Activated CD8-positive, alpha-beta T cell treated with anti-CD3 and anti-CD28 coated beads, Interleukin-2, amount 10 ng/mL, durations not matched to agents 7 days and 5 days (primary cell): Measurements from ENCODE around the gene RPS28. TPM values are rescaled to one million over a fixed set of nuclear protein-coding genes. Genes with fewer than 3 reads are reported as not detected.

Experiments
- ATAC-seq: fragments of 150-1000 bp; cut with Tn5 transposase; one replicate; pipeline ENCODE4 v1.10.0; 2021; ENCODE audit warnings: moderate library complexity
- CTCF ChIA-PET: fragments of 350-600 bp; sonication (Branson Sonifier 250); formaldehyde crosslinking; loops from one replicate; lab custom pipeline; 2021; ENCODE audit warnings: antibody characterized with exemption; lab: Charles Lee
- POLR2A ChIA-PET: fragments of 350-600 bp; sonication (Branson Sonifier 250); formaldehyde crosslinking; loops from one replicate; lab custom pipeline; 2021; ENCODE audit warnings: antibody characterized with exemption; lab: Charles Lee
- DNase-seq: peaks from one replicate; pipeline ENCODE4 v3.0.0-alpha.2; 2020
- H3K27ac Mint-ChIP-seq: one replicate; pipeline ENCODE4 v1.8.0; 2021; ENCODE audit warnings: mild to moderate bottlenecking, mixed read lengths
- H3K27me3 Mint-ChIP-seq: one replicate; pipeline ENCODE4 v1.8.0; 2021; ENCODE audit warnings: low read depth, mixed read lengths
- H3K36me3 Mint-ChIP-seq: one replicate; pipeline ENCODE4 v1.8.0; 2021; ENCODE audit warnings: low read depth, mixed read lengths
- H3K4me1 Mint-ChIP-seq: one replicate; pipeline ENCODE4 v1.8.0; 2021; ENCODE audit warnings: low read depth, mixed read lengths
- H3K4me3 Mint-ChIP-seq: one replicate; pipeline ENCODE4 v1.8.0; 2021; ENCODE audit warnings: mild to moderate bottlenecking, mixed read lengths
- H3K9me3 Mint-ChIP-seq: one replicate; pipeline ENCODE4 v1.8.0; 2022; ENCODE audit warnings: mixed read lengths; ENCODE audit not compliant: insufficient read depth
- total RNA-seq, 2 experiments: library from RNA; stranded (reverse); gene quantifications; one replicate each; pipeline ENCODE4 v1.2.3, GENCODE V29; 2021

The RPS28 gene
- total RNA-seq, 2 experiments from 2014 or later = 1,476 to 1,561 TPM

GRCh38 chr19:8322638-8322997 is 1.3 kb downstream of the RPS28 start:
- Mint-ChIP-seq H3K4me1 (peaks cover 39% of the 10 kb centered on the region), H3K4me3 (peak overlapping the region; percentile 100), H3K27me3 (peaks cover 3% of the 10 kb centered on the region), H3K9me3 (no peaks in the 10 kb centered on the region), H3K36me3 (peaks cover 32% of the 10 kb centered on the region), H3K27ac (peak overlapping the region; percentile 100)
- DNase-seq (no peak), ATAC-seq (no peak)
- CTCF ChIA-PET = interaction anchor here (1.3 to 1.8 kb wide), 2 partner anchors 31 to 32 kb away, joined by 4 to 5 read pairs; no protein-coding TSS in a partner anchor
- POLR2A ChIA-PET = interaction anchor here (1.6 to 2.5 kb wide), 3 partner anchors 12 to 22 kb away, joined by 3 to 13 read pairs (median 13); partner anchors contain the start of gene KANK3

DNA sequence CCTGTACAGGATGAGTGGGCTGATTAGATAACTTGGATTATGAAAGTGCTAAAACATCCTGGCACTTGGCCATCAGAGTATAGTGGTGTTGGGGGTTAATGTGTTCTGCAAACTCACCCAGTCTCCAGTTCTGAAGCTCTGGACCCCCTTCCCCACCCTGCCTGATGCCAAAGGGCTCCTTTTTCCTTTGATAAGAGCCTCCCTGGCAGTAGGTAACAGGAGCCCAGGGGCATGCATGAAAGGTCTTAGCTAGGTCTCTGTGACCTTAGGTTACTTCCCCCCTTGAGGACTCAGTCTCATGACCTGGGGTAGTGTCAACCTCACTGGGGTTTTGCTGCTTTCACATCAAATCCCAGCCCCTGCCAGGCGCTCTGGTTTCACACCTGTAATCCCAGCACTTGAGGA is 2.5 kb downstream of the RPS28 start:
- no peak for DNase-seq
- POLR2A ChIA-PET = interaction anchor here (0.6 kb wide), 1 partner anchor 14 kb away, joined by 4 read pairs; no protein-coding TSS in a partner anchor
- Mint-ChIP-seq H3K4me1 (peaks cover 38% of the 10 kb centered on the region), H3K27me3 (peaks cover 3% of the 10 kb centered on the region), H3K27ac (peak overlapping the region; percentile 20), H3K4me3 (peak overlapping the region; percentile 100), H3K9me3 (no peaks in the 10 kb centered on the region), H3K36me3 (peaks cover 31% of the 10 kb centered on the region)
- ATAC-seq = no peak
- CTCF ChIA-PET = interaction anchor here (0.6 to 1.8 kb wide), 2 partner anchors 11 to 30 kb away, joined by 3 to 5 read pairs; no protein-coding TSS in a partner anchor

DNA sequence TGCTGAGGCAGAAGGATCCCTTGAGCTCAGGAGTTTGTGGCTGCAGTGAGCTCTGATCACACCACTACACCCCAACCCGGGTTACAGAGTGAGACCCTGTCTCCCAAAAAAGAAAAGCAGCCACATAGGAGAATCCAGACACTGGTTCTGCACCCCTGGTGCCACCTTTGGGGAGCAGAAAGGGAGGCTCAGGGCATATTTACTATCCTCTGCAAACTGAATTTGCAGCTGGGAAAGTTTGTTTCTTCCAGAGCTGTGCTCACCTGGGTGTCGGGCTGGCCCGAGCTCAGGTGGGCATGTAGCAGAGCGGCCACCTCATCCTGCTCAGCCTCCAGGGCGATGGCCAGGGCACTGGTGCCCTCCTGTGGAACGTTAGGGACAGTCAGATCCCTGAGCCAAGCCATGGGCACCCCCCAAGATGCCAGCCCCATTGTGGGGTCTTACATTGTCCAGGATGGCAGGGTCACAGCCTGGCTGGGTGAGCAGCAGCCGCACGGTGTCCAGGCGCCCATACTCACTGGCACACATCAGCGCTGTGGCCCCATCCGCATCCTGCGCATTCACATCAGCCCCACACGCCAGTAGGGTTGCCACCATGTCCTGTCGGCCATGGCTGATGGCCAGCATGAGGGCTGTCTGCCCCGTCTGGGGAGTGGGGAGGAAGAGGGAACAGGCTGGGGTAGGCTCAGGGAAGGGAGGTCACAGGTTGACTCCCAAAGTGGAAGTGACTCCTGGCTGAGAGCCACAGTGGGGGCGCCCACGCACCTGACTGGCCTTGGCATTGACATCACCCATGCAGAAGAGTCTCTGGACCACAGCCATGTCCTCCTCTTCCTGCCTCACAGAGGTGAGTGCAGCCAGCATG is 3.1 kb downstream of the RPS28 start:
- Mint-ChIP-seq H3K36me3 (peaks cover 29% of the 10 kb centered on the region), H3K27me3 (peaks cover 3% of the 10 kb centered on the region), H3K27ac (peak overlapping the region; percentile 20), H3K4me1 (peaks cover 34% of the 10 kb centered on the region), H3K9me3 (no peaks in the 10 kb centered on the region), H3K4me3 (no peak overlapping the region)
- ChIA-PET POLR2A (interaction anchor here (0.6 kb wide), 1 partner anchor 14 kb away, joined by 4 read pairs; no protein-coding TSS in a partner anchor), CTCF (interaction anchor here (0.6 to 2.2 kb wide), 3 partner anchors 10 to 29 kb away, joined by 3 to 7 read pairs (median 5); no protein-coding TSS in a partner anchor)
- DNase-seq = no peak
- no peak for ATAC-seq

DNA sequence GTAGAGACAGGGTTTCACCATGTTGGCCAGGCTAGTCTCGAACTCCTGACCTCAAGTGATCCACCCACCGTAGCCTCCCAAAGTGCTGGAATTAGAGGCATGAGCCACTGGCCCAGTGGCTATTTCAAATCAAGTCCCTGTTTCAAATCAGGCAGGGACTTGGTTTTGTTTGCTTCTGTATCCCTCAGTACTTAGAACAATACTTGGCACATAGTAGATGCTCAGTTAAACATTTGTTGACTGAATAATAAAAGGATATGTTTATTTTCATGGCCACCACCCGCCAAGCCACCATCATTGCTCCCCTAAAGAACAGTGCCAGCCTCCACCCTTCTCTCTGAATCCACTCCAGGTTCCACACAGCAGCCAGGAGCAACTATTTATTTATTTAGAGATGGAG is 4.2 kb downstream of the RPS28 start:
- peaks cover 24% of the 10 kb centered on the region for H3K4me1 Mint-ChIP-seq
- peaks cover 3% of the 10 kb centered on the region for H3K27me3 Mint-ChIP-seq
- no peak overlapping the region for H3K4me3 Mint-ChIP-seq
- peaks cover 29% of the 10 kb centered on the region for H3K36me3 Mint-ChIP-seq
- DNase-seq (no peak), ATAC-seq (no peak)
- no peak overlapping the region for H3K27ac Mint-ChIP-seq
- ChIA-PET POLR2A (no interaction called here), CTCF (interaction anchor here (0.6 to 2.2 kb wide), 2 partner anchors 28 to 384 kb away, joined by 3 to 7 read pairs; no protein-coding TSS in a partner anchor)
- no peaks in the 10 kb centered on the region for H3K9me3 Mint-ChIP-seq

DNA sequence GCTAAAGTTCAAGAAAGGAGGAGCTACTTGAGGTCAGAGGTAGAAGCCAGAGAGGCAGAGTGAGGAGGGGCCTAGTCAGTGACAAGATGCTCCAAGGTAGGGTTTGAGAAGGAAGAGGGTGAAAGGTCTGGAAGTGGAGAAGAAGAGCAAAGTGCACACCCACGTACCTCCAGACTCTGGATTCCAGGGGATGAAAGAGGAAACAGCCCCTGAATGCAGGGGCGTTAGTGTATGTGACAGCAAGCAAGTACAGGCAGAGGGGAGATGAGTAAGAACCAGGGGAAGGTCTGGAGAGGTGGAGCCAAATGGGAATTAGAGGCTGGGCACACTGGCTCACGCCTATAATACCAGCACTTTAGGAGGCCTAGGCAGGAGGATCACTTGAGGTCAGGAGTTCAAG is 8.7 kb downstream of the RPS28 start:
- Mint-ChIP-seq H3K36me3 (no peaks in the 10 kb centered on the region), H3K27me3 (peaks cover 7% of the 10 kb centered on the region), H3K4me1 (peaks cover 5% of the 10 kb centered on the region), H3K4me3 (no peak overlapping the region), H3K9me3 (no peaks in the 10 kb centered on the region), H3K27ac (no peak overlapping the region)
- ChIA-PET POLR2A (interaction anchor here (1.9 kb wide), 1 partner anchor 9 kb away, joined by 5 read pairs; the partner anchor contains the start of genes NDUFA7 and RPS28), CTCF (no interaction called here)
- no peak for DNase-seq
- no peak for ATAC-seq

- no peaks in the 10 kb centered on the region for H3K9me3 Mint-ChIP-seq
- H3K4me1 Mint-ChIP-seq = peaks cover 12% of the 10 kb centered on the region
- no peak overlapping the region for H3K4me3 Mint-ChIP-seq
- no peaks in the 10 kb centered on the region for H3K36me3 Mint-ChIP-seq
- CTCF ChIA-PET = interaction anchor here (1.2 kb wide), 1 partner anchor 12 kb away, joined by 4 read pairs; no protein-coding TSS in a partner anchor
- DNase-seq (no peak), ATAC-seq (no peak)
- peaks cover 12% of the 10 kb centered on the region for H3K27me3 Mint-ChIP-seq
- POLR2A ChIA-PET = interaction anchor here (1.9 kb wide), 1 partner anchor 10 kb away, joined by 5 read pairs; the partner anchor contains the start of genes NDUFA7 and RPS28
- no peak overlapping the region for H3K27ac Mint-ChIP-seq
Measured at GRCh38 chr19:8331263-8331845, 10.1 kb downstream of the RPS28 start.

GRCh38 chr19:8332976-8333766 is 11.9 kb downstream of the RPS28 start:
- CTCF ChIA-PET = interaction anchor here (0.9 to 3.6 kb wide), 2 partner anchors 10 to 21 kb away, joined by 3 to 23 read pairs; partner anchors contain the start of gene KANK3
- POLR2A ChIA-PET = no interaction called here
- ATAC-seq (no peak), DNase-seq (no peak)
- Mint-ChIP-seq H3K4me1 (peaks cover 14% of the 10 kb centered on the region), H3K27me3 (peaks cover 19% of the 10 kb centered on the region), H3K36me3 (no peaks in the 10 kb centered on the region), H3K27ac (no peak overlapping the region), H3K4me3 (no peak overlapping the region), H3K9me3 (no peaks in the 10 kb centered on the region)

DNA sequence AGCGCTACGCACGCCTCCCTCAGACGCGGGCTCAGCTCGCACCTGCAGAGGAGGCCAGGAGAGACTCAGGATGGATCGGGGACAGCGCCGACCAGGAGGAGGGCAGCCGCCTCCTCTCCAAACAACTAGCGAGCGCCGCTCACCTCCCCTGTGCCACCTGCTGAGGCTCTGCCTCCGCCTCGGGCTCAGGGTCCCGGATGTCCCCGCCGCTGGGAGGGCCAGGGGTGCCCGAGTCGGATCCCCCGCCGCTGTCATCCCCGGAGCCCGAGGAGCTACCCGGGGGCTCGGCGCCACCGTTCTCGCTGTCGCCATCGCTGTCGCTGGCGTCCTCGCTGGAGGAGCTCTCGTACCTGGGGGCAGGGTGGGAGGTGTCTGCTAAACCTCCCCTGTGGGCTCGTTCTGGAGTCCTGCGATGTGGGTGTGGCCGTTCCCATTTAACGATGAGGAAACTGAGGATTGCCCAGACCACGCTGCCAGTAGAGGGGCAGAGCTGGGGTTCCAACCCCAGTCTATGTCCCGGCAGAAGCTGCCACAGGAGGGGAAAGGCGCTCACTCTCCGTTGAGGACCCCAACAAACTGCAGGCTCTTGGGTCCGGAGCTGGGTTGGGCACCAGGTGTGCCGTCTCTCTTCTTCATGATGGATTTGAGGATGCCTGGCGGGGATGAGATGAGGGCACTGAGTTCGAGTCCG is 12.6 kb downstream of the RPS28 start:
- Mint-ChIP-seq H3K4me3 (peak overlapping the region; percentile 31), H3K27ac (no peak overlapping the region), H3K36me3 (no peaks in the 10 kb centered on the region), H3K9me3 (no peaks in the 10 kb centered on the region), H3K4me1 (peaks cover 14% of the 10 kb centered on the region), H3K27me3 (peaks cover 23% of the 10 kb centered on the region)
- ATAC-seq = no peak
- ChIA-PET CTCF (interaction anchor here (0.7 to 3.6 kb wide), 6 partner anchors 9 to 390 kb away, joined by 3 to 23 read pairs (median 3); partner anchors contain the start of genes KANK3, MARCHF2 and TIMM44), POLR2A (interaction anchor here (1.3 kb wide), 1 partner anchor 9 kb away, joined by 3 read pairs; the partner anchor contains the start of gene KANK3)
- DNase-seq = no peak

GRCh38 chr19:8334458-8335342 is 13.4 kb downstream of the RPS28 start:
- CTCF ChIA-PET = interaction anchor here (0.7 to 3.6 kb wide), 7 partner anchors 8 to 391 kb away, joined by 3 to 23 read pairs (median 3); partner anchors contain the start of genes MARCHF2 and TIMM44
- Mint-ChIP-seq H3K4me1 (peaks cover 14% of the 10 kb centered on the region), H3K4me3 (peak overlapping the region; percentile 31), H3K27ac (no peak overlapping the region), H3K9me3 (no peaks in the 10 kb centered on the region), H3K27me3 (peaks cover 24% of the 10 kb centered on the region), H3K36me3 (no peaks in the 10 kb centered on the region)
- DNase-seq (peak; percentile 60), ATAC-seq (peak; percentile 63)
- POLR2A ChIA-PET = interaction anchor here (0.8 to 1.3 kb wide), 3 partner anchors 8 to 148 kb away, joined by 3 read pairs; partner anchors contain the start of gene KANK3
